Colonic mucosa (tissue), 4 donors: Measurements from ENCODE around the gene ATP5F1B. TPM values are rescaled to one million over a fixed set of nuclear protein-coding genes. Genes with fewer than 3 reads are reported as not detected.

Source experiments
- DNase-seq: peaks from one replicate; pipeline ENCODE4 v3.0.0-alpha.2; 2020
- H3K27ac ChIP-seq: fragments of 200-600 bp; one replicate; pipeline ENCODE4 v1.8.0; 2021
- H3K27me3 ChIP-seq: fragments of 200-600 bp; one replicate; pipeline ENCODE4 v1.8.0; 2021
- H3K36me3 ChIP-seq: fragments of 200-600 bp; one replicate; pipeline ENCODE4 v1.8.0; 2021
- H3K4me1 ChIP-seq: fragments of 200-600 bp; one replicate; pipeline ENCODE4 v1.8.0; 2021; ENCODE audit warnings: mild to moderate bottlenecking
- H3K4me3 ChIP-seq: fragments of 200-600 bp; one replicate; pipeline ENCODE4 v1.8.0; 2021
- H3K9ac ChIP-seq, 2 donors: one replicate each; pipeline ENCODE4 v1.7.0; 2013; ENCODE audit warnings: control low read depth in 2 of 2, low read depth in 2 of 2, low read length in 2 of 2
- H3K9me3 ChIP-seq: fragments of 200-600 bp; one replicate; pipeline ENCODE4 v1.8.0; 2021
- CTCF ChIP-seq: fragments of 200-600 bp; IDR thresholded peaks from one replicate; pipeline ENCODE4 v1.8.0; 2022; ENCODE audit warnings: antibody characterized with exemption, mild to moderate bottlenecking
- intact Hi-C: fragments of 100-400 bp; cut with DNase I; formaldehyde crosslinking; loops from one replicate; pipeline ENCODE4 v1.14.1; 2022
- total RNA-seq, 2 donors: library from RNA; stranded (reverse); fragmentation: NEBNext Ultra II Directional in 1 of 2; extraction: Animal tissue kit (Norgen Biotek cat#: 25700) in 1 of 2; gene quantifications; one replicate each; pipeline ENCODE4 v1.2.1, GENCODE V29; 2021
- donor health status: healthy.
- donor health status: DM: no; HTN: no; CAD: no.
- donor health status: DM: no; HTN: no; CAD: no.

Gene ATP5F1B
- total RNA-seq, 2 donors from 2014 or later = 1,505 to 1,554 TPM

GRCh38 chr12:56601503-56601902 is 44.3 kb downstream of the ATP5F1B start:
- TF ChIP-seq CTCF = no peak
- Histone ChIP-seq H3K27me3 (no peaks in the 10 kb centered on the region), H3K9ac (no peak overlapping the region), H3K9me3 (no peaks in the 10 kb centered on the region), H3K4me3 (no peak overlapping the region), H3K27ac (no peak overlapping the region), H3K4me1 (no peaks in the 10 kb centered on the region), H3K36me3 (peaks cover 73% of the 10 kb centered on the region)
- intact Hi-C loops = no loop called here
- DNase-seq = peak; percentile 26

GRCh38 chr12:56600753-56601152 is 45.0 kb downstream of the ATP5F1B start:
- intact Hi-C loops = no loop called here
- TF ChIP-seq CTCF = no peak
- H3K4me3 ChIP-seq = no peak overlapping the region
- H3K9me3 ChIP-seq = no peaks in the 10 kb centered on the region
- no peak for DNase-seq
- H3K4me1 ChIP-seq = no peaks in the 10 kb centered on the region
- H3K27ac ChIP-seq = no peak overlapping the region
- H3K9ac ChIP-seq = no peak overlapping the region
- H3K27me3 ChIP-seq = no peaks in the 10 kb centered on the region
- peaks cover 73% of the 10 kb centered on the region for H3K36me3 ChIP-seq

- Histone ChIP-seq H3K27ac (no peak overlapping the region), H3K27me3 (no peaks in the 10 kb centered on the region), H3K4me3 (no peak overlapping the region), H3K9me3 (no peaks in the 10 kb centered on the region), H3K9ac (no peak overlapping the region), H3K36me3 (peaks cover 63% of the 10 kb centered on the region), H3K4me1 (no peaks in the 10 kb centered on the region)
- TF ChIP-seq CTCF = no peak
- intact Hi-C loops = no loop called here
- no peak for DNase-seq
Measured at GRCh38 chr12:56599797-56600196, 46.0 kb downstream of the ATP5F1B start.

- Histone ChIP-seq H3K27me3 (no peaks in the 10 kb centered on the region), H3K4me1 (no peaks in the 10 kb centered on the region), H3K4me3 (no peak overlapping the region), H3K9me3 (no peaks in the 10 kb centered on the region), H3K27ac (no peak overlapping the region), H3K9ac (no peak overlapping the region), H3K36me3 (peaks cover 57% of the 10 kb centered on the region)
- no peak for TF ChIP-seq CTCF
- intact Hi-C loops = no loop called here
- no peak for DNase-seq
Measured at GRCh38 chr12:56599041-56599440, 46.7 kb downstream of the ATP5F1B start.

GRCh38 chr12:56596815-56597214 is 49.0 kb downstream of the ATP5F1B start:
- intact Hi-C loops = no loop called here
- Histone ChIP-seq H3K9ac (no peak overlapping the region), H3K27ac (no peak overlapping the region), H3K4me1 (no peaks in the 10 kb centered on the region), H3K9me3 (no peaks in the 10 kb centered on the region), H3K4me3 (no peak overlapping the region), H3K27me3 (no peaks in the 10 kb centered on the region), H3K36me3 (peaks cover 42% of the 10 kb centered on the region)
- TF ChIP-seq CTCF = no peak
- DNase-seq = no peak
